HG02571 (cell line): ENCODE data around the gene HNRNPA0.
A peak's percentile ranks its signal among the peaks of the same experiment; 100 is the strongest.
"Not testable (repeated sequence)": the region's sequence is repeated elsewhere in the genome, so short reads cannot be mapped to it uniquely, and the experiment has no call there.

Experiments
- ATAC-seq: cut with Tn5 transposase; IDR thresholded peaks from one replicate; pipeline ENCODE4 v1.9.1; 2021; ENCODE audit warnings: mild to moderate bottlenecking, moderate library complexity; ENCODE audit not compliant: unreplicated experiment

HNRNPA0 gene

GRCh38 chr5:137754188-137754960, at the start of gene HNRNPA0:
HNRNPA0 (minus strand) TSS chr5:137754363; CDS start chr5:137754066, 297 bp downstream.
- ATAC-seq, result peak; percentile 83

GRCh38 chr5:137802282-137803210, 48.4 kb upstream of the HNRNPA0 start:
- ATAC-seq, result no peak

- no peak for ATAC-seq
Measured at GRCh38 chr5:137800700-137801411, 46.7 kb upstream of the HNRNPA0 start.

GRCh38 chr5:137796279-137796678, 42.1 kb upstream of the HNRNPA0 start:
- no peak for ATAC-seq

GRCh38 chr5:137794863-137795262, 40.7 kb upstream of the HNRNPA0 start:
- no peak for ATAC-seq

GRCh38 chr5:137792303-137792702, 38.1 kb upstream of the HNRNPA0 start:
- ATAC-seq, result no peak

- no peak for ATAC-seq
Measured at GRCh38 chr5:137791799-137792198, 37.6 kb upstream of the HNRNPA0 start.

GRCh38 chr5:137791387-137791786, 37.2 kb upstream of the HNRNPA0 start:
- no peak for ATAC-seq

GRCh38 chr5:137788560-137788959, 34.4 kb upstream of the HNRNPA0 start:
- ATAC-seq, result not testable (repeated sequence)

GRCh38 chr5:137782984-137783536, 28.9 kb upstream of the HNRNPA0 start:
- no peak for ATAC-seq

- ATAC-seq, result no peak
Measured at GRCh38 chr5:137782055-137782454, 27.9 kb upstream of the HNRNPA0 start.

- no peak for ATAC-seq
Measured at GRCh38 chr5:137778772-137779564, 24.8 kb upstream of the HNRNPA0 start.

- not testable (repeated sequence) for ATAC-seq
Measured at GRCh38 chr5:137767937-137768336, 13.8 kb upstream of the HNRNPA0 start.

- no peak for ATAC-seq
Measured at GRCh38 chr5:137761566-137761965, 7.4 kb upstream of the HNRNPA0 start.

- ATAC-seq, result no peak
Measured at GRCh38 chr5:137760719-137761516, 6.8 kb upstream of the HNRNPA0 start.

- no peak for ATAC-seq
Measured at GRCh38 chr5:137760294-137760693, 6.1 kb upstream of the HNRNPA0 start.

GRCh38 chr5:137758715-137759306, 4.6 kb upstream of the HNRNPA0 start:
- peak; percentile 27 for ATAC-seq

- ATAC-seq, result no peak
Measured at GRCh38 chr5:137758121-137758520, 4.0 kb upstream of the HNRNPA0 start.

- no peak for ATAC-seq
Measured at GRCh38 chr5:137757634-137758033, 3.5 kb upstream of the HNRNPA0 start.
